SK-N-SH treated with all-trans-retinoic acid at 6 μM for 48 hours (cell line): Measurements from ENCODE around the gene PLEKHO1.

Experiments used
- BACH2 ChIP-seq: fragments of 250-450 bp; sonication (Bioruptor Pico); IDR thresholded peaks from 2 replicates; pipeline ENCODE4 v1.9.0; 2021; ENCODE audit warnings: mild to moderate bottlenecking, borderline replicate concordance
- RARB ChIP-seq: fragments of 250-450 bp; sonication (Bioruptor Pico); IDR thresholded peaks from 2 replicates; pipeline ENCODE4 v1.8.0; 2021; ENCODE audit warnings: mild to moderate bottlenecking, moderate library complexity
- TCF4 ChIP-seq: fragments of 250-450 bp; sonication (Bioruptor Pico); IDR thresholded peaks from 2 replicates; pipeline ENCODE4 v1.8.0; 2021; ENCODE audit warnings: mild to moderate bottlenecking, moderate library complexity, borderline replicate concordance
- ZFP30 ChIP-seq: fragments of 450-650 bp; formaldehyde crosslinking; IDR thresholded peaks from 2 replicates; pipeline ENCODE4 v1.5.0; 2022; ENCODE audit warnings: mild to moderate bottlenecking, moderate library complexity
- TF ChIP-seq, protein P1 (sequence below): fragments of 250-450 bp; sonication (Bioruptor Pico); IDR thresholded peaks from 2 replicates; pipeline ENCODE4 v1.8.0; 2020; ENCODE audit warnings: mild to moderate bottlenecking, moderate library complexity, borderline replicate concordance

GRCh38 chr1:150152182-150152536, 2.4 kb downstream of the PLEKHO1 start:
- TF ChIP-seq, protein P1, sequence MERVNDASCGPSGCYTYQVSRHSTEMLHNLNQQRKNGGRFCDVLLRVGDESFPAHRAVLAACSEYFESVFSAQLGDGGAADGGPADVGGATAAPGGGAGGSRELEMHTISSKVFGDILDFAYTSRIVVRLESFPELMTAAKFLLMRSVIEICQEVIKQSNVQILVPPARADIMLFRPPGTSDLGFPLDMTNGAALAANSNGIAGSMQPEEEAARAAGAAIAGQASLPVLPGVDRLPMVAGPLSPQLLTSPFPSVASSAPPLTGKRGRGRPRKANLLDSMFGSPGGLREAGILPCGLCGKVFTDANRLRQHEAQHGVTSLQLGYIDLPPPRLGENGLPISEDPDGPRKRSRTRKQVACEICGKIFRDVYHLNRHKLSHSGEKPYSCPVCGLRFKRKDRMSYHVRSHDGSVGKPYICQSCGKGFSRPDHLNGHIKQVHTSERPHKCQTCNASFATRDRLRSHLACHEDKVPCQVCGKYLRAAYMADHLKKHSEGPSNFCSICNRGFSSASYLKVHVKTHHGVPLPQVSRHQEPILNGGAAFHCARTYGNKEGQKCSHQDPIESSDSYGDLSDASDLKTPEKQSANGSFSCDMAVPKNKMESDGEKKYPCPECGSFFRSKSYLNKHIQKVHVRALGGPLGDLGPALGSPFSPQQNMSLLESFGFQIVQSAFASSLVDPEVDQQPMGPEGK (CRISPR knock-in tag): no peak
- TF ChIP-seq BACH2 (CRISPR knock-in tag) (no peak), TCF4 (CRISPR knock-in tag) (no peak), ZFP30 (CRISPR knock-in tag) (no peak), RARB (no peak)
